A673 (cell line): Measurements from ENCODE around the gene BOK.
"Not testable (repeated sequence)": the region's sequence is repeated elsewhere in the genome, so short reads cannot be mapped to it uniquely, and the experiment has no call there.

ENCODE experiments used
- EZH2 ChIP-seq: fragments of 200-600 bp; sonication (generic); IDR thresholded peaks from 2 replicates; pipeline ENCODE4 v1.6.1; 2017; ENCODE audit warnings: borderline replicate concordance, low read depth, mild to moderate bottlenecking, mixed read lengths, antibody characterized with exemption, low read length; ENCODE audit not compliant: poor library complexity, severe bottlenecking
- TF ChIP-seq, protein P1 (sequence below): fragments of 300-800, 200-600 bp; sonication (generic); conservative IDR thresholded peaks from 2 replicates; pipeline ENCODE4 v1.5.1; 2017; ENCODE audit warnings: low read depth, mild to moderate bottlenecking, antibody characterized with exemption, low read length, moderate library complexity, mixed read lengths

DNA sequence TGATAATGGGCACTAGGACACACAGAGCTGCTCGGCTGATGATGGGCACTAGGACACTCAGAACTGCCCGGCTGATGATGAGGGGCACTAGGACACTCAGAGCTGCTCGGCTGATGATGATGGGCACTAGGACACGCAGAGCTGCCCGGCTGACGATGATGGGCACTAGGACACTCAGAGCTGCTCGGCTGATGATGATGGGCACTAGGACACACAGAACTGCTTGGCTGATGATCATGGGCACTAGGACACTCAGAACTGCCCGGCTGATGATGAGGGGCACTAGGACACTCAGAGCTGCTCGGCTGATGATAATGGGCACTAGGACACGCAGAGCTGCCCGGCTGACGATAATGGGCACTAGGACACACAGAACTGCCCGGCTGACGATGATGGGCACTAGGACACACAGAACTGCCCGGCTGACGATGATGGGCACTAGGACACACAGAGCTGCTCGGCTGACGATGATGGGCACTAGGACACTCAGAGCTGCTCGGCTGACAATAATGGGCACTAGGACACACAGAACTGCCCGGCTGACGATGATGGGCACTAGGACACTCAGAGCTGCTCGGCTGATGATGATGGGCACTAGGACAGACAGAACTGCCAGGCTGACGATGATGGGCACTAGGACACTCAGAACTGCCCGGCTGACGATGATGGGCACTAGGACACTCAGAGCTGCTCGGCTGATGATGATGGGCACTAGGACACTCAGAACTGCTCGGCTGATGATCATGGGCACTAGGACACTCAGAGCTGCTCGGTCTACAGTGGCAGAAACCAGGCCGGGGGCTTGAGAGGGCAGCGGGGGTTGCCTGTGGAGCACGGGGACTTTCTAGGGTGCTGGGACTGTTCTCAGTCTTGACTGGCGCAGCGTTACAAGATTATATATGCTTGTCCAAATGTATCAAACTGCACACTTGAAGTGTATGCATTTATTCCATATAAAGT, 32.2 kb downstream of the BOK start:
- TF ChIP-seq EZH2: not testable (repeated sequence)
- TF ChIP-seq, protein P1, sequence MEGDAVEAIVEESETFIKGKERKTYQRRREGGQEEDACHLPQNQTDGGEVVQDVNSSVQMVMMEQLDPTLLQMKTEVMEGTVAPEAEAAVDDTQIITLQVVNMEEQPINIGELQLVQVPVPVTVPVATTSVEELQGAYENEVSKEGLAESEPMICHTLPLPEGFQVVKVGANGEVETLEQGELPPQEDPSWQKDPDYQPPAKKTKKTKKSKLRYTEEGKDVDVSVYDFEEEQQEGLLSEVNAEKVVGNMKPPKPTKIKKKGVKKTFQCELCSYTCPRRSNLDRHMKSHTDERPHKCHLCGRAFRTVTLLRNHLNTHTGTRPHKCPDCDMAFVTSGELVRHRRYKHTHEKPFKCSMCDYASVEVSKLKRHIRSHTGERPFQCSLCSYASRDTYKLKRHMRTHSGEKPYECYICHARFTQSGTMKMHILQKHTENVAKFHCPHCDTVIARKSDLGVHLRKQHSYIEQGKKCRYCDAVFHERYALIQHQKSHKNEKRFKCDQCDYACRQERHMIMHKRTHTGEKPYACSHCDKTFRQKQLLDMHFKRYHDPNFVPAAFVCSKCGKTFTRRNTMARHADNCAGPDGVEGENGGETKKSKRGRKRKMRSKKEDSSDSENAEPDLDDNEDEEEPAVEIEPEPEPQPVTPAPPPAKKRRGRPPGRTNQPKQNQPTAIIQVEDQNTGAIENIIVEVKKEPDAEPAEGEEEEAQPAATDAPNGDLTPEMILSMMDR: not testable (repeated sequence)
